ENCODE data around the gene RFNG.

The RFNG gene

DNA sequence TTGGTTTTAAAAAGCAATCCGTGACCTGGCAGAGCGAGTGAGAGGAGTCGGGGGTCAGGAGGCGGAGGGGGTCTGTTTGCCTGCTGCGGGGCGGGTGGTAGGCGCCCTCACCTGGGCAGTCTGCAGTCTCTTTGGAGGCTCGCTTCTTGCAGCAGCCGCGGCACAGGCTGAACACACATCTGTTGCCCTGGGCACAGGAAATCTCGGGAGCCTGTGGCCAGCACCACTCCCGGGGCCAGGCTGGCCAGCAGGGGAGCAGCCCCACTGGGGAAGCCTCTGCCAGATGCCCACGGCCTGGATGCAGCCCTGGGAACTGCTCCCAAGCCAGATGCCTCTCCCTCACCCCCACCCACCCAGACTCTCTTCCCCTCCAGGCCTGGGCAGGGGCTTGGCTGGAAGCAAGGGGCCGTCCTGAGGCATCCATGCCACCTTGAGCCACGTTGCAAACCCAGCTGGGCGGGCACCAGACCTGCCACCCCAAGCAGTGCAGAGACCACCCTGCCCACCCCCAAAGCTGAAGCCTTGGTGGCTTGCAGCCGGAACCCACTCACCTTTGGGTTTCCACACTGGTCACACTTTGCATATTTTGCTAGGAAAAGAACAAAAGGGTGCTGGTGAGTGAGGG is 6.7 kb upstream of the RFNG start:
- DNase-seq = no peak

DNA sequence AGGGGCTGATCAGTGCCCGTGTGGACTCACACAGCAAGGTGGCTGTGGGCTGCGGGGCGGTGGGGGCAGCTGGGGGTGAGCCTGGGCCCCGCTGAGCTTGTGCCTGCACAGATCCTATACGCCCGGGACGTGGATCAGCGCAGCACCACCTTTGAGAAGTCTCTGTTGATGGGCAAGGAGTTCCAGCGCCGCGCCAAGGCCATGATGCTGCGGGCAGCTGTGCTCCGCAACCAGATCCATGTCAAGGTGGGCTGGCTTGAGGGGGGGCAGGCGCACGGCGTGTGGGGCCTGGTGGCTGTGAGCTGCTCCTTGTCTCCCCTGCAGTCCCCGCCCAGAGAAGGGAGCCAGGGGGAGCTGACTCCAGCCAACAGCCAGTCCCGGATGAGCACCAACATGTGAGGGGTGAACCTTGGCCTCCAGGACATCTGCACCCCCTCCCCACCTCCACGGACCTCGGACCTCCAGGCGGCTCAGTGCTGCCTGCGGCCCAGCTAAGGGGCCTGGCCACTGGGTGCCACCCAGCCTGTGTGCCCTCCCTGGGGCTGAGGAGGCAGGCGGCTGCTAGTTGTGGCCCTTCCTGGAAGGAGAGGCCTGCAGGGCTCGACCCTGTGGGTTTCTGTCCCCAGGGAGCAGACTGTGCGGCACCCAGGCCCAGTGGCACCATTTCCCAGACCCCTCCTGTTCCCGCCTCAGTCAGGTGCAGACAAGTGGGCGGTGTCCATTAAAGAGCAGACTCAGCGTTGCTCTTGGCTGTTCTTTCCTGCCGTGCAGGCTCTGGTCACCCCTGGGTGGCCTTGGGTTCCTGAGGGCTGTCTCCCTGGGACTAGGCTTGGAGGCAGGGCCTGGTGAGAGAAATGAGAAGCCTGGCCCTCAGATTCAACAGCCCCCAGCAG is 5.4 kb upstream of the RFNG start:
- DNase-seq = no peak

DNA sequence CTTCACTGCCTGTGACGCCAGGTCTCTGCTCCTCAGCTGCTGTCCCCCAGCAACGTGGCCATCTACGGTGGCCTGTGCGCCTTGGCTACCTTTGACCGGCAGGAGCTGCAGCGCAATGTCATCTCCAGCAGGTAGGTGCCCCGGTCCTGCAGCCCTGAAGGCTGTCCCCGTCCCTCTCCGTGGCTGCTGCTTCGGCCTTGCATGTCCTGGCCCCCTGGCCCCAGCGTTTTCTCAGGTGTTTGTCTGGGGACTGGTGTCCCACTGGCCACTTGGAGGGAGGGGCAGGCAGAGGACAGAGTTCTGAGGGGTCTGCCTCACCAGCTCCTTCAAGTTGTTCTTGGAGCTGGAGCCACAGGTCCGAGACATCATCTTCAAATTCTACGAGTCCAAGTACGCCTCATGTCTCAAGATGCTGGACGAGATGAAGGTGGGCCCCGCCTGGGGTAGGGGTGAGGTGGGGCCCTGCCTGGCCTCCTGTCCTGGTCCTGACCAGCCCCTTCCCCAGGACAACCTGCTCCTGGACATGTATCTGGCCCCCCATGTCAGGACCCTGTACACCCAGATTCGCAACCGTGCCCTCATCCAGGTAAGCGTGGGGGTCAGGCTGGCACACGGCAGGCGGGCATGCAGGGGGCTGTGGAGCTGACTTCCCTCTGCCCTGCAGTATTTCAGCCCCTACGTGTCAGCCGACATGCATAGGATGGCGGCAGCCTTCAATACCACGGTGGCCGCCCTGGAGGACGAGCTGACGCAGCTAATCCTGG is 4.5 kb upstream of the RFNG start:
- no peak for DNase-seq

DNA sequence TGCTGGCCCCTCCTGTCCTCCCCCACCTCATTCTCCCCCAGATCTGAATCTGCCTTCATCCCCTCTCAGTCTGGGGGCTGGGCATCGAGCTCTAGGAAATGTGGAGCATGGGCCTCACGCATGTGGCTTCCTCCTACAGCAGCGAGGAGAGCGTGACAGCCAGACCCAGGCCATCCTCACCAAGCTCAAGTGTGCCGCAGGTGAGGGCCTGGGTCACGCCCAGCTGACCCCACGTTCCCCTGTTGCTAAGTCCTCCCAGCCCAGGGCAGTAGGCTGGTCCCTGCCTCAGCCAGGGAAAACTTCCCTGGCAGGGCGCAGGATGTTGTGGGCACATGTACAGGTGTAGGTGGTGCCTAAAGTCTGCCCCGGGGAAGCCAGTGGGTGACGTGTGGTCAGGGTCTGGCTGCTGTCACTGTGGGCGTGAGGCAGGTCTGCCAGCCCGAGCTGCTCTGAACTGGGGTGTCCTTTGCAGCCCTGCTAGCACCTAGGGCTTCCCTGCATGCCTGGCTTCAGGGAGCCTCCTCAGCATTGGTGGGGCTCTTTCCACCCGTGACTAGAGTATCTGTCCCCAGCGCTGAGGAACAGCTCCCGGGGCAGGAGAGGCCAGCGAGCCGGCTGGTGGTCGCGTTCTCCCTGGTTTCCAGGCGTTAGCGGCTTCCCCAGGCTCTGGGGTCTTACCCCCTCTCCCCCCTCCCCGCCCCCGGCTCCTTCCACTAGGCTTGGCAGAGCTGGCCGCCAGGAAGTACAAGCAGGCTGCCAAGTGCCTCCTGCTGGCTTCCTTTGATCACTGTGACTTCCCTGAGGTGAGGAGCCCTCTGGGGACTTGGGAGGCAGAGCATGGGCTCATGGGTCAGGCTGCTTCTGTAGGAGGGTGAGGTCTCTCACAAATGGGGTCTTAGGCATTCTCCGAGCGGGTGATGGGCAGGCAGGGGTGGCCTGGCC is 3.7 kb upstream of the RFNG start:
- DNase-seq = no peak

DNA sequence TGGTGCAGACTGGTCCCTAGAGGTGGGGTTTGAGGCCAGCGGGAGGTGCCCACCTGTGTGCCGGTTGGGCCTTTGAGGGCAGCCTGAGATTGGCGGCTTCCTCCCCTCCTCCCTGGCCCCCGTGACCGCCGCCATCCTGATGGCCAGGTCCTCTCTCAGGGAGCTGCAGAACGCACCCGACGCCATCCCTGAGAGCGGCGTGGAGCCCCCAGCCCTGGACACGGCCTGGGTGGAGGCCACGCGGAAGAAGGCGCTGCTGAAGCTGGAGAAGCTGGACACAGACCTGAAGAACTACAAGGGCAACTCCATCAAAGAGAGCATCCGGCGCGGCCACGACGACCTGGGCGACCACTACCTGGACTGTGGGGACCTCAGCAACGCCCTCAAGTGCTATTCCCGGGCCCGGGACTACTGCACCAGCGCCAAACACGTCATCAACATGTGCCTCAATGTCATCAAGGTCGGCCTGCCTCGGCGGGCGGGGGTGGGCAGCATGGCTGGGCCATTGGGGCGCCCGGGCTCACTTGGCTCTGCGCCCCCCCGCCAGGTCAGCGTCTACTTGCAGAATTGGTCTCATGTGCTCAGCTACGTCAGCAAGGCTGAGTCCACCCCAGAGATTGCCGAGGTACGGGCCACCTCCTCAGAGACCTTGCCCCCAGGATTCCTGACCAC is 2.9 kb upstream of the RFNG start:
- no peak for DNase-seq

DNA sequence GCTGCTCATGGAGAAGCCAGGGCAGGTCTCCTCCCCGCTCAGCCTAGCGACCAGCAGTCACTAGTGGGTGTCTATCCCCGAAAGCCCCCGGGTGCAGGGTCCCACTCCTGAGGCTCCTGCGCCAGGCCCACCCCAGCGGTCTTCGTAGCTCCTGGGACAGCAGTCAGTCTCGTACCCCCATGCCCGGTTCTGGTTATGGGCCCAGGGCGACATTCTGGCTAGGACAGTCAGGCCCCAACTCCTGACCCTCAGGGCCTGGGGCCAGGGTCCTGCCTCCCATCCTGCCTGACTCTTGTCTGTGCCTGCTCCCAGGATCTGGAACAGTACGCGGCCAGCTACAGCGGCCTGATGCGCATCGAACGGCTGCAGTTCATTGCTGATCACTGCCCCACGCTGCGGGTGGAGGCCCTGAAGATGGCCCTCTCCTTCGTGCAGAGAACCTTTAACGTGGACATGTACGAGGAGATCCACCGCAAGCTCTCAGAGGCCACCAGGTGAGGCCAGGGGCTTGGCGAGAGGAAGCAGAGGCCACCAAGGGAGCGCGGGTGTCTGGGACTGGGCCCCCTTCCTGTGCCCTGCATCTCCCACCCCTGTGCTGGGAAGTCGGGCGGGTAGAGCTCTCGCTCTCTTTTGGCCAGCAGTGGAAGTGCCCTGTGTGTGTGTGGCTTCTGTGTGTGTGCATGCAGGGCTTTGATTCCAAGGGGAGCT is 2.1 kb upstream of the RFNG start:
- DNase-seq = no peak

DNA sequence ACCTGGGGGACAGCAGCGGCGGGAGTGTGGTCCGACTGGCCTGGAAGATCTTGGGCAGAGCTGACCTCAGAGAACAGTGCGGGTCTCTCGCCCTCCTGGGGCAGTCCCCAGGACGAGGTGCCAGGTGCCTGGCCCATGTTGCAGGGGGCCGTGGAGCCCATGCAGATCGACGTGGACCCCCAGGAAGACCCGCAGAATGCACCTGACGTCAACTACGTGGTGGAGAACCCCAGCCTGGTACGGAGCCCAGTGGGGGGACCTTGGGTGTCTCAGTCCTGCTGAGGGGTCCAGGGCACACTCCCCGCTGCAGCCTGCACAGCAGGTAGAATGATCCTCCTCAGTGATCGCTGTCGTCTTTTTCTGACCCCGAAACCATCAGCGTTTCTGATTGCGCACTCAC is 1.5 kb upstream of the RFNG start:
- no peak for DNase-seq

DNA sequence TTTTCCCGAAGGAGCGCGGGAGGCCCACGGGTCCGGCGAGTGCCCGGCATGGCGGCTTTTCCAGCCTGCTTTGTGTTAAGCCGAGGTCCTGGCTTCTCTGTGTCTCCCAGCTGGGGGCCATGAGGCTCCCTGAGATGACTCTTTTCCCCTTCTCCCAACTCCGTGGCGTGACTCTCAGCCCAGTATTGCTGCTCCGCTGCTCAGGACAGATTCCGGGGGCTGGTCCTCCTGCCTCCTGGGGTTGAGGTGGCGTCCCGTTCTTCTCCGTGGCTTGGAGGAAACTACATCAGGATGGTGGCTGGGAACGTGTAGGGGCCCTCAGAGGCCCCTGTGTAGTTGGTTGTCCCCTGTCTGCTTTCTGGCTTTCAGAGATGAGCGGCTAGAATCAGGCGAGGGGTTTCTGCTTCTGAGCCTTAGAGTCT is 1.0 kb upstream of the RFNG start:
- no peak for DNase-seq

DNA sequence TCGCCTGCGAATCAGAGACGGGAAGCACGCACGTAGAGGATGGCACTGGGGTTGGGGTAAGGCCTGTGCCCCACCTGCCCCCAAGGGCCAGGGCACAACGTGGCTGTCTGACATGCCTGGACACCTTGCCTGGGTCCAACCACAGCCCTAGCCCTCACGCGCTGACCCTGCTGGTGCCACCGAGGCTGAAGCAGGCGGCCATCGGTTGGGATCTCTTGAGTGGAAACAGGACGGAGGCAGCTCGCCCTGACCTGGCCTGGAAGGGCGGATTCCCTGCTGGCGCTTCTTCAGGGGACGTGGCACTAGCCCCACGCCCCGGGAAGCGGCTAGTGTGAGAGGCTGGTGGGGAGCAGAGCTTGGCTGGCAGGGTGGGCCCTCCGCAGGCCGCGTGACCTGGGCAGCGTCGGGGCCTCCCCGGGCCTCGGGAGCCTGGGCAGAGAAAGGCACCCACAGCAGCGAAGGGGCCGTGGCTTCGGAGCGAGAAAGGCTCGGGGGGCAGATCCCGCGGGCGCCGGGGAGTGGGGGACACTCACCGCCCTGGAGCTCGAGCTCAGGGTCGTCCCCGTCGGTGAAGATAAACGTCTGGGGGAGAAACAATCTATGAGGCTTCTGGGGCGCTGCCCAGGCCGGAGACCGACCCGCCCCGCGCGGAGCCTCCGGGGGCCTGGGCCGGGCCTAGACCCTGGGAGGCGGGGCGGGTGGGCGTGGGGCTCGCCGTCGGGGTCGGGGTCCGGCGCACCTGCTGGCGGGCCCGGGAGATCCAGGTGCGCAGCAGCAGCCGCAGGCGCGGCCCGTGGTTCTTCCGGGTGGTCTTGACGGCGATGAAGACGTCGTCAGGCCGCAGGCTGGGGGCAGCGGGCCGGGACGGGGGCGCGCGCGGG is 610 bp downstream of the RFNG start:
- no peak for DNase-seq

DNA sequence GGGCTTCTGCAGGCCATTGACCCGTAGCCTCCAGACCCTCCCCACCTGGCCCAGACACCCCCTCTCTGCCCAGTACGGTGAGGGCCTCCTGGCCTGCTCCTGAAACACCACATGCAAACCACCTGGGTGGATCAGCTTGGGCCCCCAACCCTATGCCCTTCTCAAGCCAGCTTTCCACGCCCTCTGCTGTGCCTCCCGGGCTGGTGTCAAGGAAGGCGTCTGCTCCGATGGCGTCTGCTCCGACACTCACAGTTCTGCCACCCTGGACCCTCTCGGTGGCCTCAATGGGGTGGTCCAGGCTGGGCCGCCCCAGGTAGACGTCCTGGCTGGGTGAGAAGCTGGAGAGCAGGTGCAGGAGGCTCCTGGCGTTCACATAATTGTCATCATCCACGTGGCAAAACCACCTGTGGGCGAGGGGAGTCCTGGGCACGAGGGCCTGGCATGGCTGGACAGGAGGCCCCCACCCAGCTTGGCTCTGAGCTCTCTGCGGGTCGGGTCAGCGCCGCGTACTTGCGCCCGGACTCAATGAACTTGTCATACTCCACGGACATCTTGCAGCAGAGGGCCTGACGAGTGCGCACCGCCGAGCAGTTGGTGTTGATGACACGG is 1.4 kb downstream of the RFNG start:
- no peak for DNase-seq

DNA sequence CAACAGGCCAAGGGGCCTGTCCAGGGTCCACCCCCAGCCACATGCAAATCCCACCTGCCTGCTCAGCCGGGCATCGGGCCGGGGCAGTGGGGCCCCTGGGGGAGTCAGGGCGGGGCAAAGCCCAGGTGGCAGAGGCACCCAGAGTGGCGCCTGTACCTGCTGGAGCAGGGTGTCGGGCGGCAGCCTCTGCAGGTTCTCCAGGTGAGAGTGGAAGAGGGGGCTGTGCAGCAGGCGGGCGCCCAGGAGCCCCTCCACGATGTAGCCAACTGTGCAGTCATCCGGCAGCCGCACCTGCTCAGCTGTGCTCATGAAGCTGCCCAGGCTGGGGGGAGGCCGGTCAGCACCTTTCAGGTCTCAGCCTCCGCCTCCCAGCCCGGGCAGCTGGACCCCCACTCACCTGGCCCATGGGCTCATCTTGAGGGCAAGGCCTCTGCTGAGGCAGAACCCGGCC is 2.1 kb downstream of the RFNG start:
- DNase-seq = no peak

DNA sequence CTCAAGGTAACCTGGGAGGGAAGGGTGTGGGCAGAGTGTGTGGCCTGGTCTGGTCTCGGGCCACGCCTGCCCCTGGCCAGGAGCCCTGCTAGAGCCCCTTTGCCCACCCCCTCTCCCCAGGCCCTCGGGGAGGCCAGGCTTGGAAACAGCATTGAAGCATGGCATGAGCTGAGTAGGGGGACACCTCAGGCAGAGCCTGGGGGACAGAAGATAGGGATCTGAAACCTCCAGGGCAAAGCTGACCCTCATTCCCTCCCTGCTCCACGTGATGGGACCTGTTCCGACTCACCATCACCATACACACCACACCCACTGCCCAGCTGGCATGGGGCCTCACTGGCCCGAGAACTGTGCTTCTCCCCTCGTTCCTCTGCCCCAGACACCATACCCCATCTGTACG is 2.5 kb downstream of the RFNG start:
- no peak for DNase-seq

DNA sequence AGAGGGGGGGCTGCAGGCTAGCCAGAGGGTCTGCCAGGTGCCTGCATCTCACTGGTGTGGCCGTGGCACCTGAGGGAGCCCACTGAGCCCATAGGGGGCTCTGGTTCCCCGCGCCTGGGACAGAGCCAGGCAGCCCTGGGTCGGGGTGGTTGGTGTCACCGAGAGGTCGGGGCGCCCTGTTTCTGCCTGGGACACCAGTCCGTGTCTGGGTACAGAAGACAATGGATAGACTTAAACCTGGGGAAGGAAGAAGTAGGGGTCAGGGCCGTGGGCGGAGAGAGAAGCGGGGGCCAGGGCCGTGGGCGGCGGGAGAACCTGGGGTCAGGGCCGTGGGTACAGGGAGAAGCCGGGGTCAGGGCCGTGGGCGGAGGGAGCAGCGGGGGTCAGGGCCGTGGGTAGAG is 3.0 kb downstream of the RFNG start:
- DNase-seq = no peak

DNA sequence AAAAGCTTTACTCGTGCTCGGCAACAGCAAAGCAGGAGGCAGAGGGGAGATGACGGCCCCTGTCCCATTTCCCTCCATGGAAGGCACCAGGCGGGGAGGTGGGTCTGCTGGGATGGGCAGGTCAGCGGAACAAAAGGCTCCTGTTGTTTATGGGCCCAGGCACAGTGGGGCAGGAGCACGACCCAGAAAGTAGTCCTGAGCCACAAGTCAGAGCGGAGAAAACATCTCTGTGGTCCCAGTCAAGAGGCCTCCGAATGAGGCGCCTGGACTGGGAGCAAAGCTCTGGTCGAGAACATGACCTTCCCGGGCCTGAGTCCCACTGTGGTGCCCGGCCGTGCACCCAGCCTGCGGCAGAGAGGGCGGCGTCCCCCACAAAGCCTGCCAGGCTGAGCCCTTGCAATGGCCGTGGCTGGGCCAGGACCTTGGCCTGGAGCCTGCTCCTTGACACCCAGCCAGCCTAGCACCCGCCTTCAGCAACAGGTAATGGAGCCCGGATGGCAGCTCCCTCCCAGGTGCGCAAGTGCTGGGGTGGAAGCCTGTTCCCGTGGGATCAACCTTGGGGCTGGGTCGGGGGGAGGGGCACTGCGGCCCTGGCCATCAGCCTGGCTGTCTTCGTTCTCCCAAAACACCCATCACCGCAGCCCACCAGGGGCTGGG is 3.6 kb downstream of the RFNG start:
- no peak for DNase-seq

DNA sequence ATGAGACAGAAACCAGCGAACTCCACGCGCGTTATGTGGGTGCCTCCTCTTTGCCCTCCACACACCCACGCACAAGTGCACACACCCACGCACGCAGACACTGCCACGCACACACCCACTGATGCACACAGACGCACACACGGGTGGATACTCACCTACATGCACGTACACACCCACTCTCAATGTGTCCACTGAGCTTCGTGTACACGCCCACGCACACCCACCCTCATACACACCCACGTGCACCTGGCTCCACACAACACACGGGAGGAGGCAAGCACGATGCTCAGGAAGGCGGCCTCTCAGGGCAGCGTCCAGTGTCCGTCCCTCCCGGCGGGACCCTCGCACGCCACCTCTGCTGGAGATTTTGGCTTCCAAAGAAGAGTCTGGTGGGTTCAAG is 4.2 kb downstream of the RFNG start:
- DNase-seq = no peak

DNA sequence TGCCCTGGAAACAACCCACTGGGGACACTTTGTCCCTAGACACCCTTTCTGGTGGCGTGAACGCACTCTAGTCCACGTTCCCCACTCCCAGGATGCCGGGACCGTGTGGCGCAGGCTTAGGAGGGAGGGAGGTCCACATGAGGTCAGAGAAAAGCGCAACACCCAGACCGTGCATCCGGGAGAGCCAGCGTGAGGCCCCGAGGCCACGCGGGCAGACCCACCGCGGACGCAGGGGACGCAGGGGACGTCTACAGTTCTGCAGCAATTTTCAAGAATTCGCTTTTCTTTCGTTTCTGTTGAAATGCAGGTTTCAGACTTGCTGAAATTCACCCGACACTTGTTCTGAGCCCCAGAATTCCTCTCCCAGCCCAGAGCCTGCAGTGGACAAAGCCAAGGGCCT is 4.7 kb downstream of the RFNG start:
- DNase-seq = no peak

DNA sequence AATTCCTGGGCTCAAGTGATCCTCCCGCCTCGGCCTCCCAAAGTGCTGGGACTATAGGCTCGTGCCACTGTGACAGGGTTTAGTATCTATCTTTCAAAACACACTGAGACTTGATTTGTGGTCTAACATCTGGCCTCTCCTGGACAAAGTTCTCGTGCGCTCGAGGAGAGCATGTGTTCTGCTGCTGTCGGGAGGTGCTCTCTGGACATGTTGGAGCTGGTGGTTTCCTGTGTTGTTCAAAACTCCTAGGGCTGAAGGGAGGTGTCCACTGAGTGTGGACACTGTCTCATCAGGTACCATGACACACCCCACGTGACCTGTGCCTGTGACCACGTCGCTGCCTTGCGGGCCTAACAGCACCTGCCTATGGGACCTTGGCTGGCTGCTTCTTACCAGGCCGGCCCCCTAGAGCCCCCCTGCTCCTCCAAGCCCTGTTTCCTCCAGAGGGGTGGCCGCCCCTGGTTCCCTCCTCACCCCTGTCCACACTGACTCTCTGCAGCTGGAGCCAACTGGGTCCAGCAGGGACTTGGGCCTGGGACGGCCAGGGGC is 5.6 kb downstream of the RFNG start:
- DNase-seq = no peak

DNA sequence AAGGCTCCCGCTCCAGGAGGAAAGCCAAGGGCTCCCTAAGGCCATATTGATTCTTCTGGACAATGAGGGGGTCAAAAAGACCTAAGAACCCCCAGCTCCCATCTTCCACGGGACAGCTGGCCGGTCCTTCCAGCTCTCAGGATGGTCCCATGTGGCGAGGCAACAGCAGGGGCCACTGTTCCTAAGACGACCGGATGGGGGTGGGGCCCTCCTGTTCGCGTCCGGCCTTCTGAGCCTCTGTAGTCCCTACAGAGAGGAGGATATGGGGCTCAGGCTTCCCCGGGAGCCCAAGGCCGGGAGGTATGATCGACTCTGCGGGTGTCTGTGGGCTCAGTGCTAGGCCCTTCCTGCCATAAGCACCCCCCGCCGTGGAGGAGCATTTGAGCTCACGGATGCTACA is 8.1 kb downstream of the RFNG start:
- no peak for DNase-seq

DNA sequence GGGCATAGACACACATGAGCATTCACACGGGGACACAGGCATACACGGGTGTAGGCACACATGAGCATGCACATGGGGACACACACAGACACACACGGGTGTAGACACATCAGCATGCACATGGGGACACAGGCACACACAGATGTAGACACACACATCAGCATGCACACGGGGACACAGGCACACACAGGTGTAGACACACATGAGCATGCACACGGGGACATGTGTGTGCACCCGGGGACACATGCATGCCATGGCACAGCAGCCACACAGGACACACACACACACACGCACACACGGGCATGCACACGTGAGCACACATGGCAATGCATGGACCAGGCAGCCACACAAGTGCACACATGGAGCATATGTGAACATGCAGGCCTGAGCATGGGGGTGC is 9.0 kb downstream of the RFNG start:
- no peak for DNase-seq

All from NCI-H2171 (cell line).